ENCODE results near the gene RING1.

Gene RING1

GRCh38 chr6:33171880-33172687, 36.2 kb upstream of the RING1 start:
- DNase-seq (ENCODE audit: low read depth in 2 of 2), result no peak

- DNase-seq (ENCODE audit: low read depth in 2 of 2), result no peak
Observed at GRCh38 chr6:33172688-33173534, 35.4 kb upstream of the RING1 start.

- DNase-seq (ENCODE audit: low read depth in 2 of 2), result no peak
Observed at GRCh38 chr6:33173535-33174180, 34.6 kb upstream of the RING1 start.

GRCh38 chr6:33174784-33175183, 33.5 kb upstream of the RING1 start:
- DNase-seq (ENCODE audit: low read depth in 2 of 2), result no peak

GRCh38 chr6:33175436-33176069, 32.7 kb upstream of the RING1 start:
- no peak for DNase-seq (ENCODE audit: low read depth in 2 of 2)

- no peak for DNase-seq (ENCODE audit: low read depth in 2 of 2)
Observed at GRCh38 chr6:33176906-33177305, 31.4 kb upstream of the RING1 start.

GRCh38 chr6:33177552-33178446, 30.5 kb upstream of the RING1 start:
- no peak for DNase-seq (ENCODE audit: low read depth in 2 of 2)

- DNase-seq (ENCODE audit: low read depth in 2 of 2), result no peak
Observed at GRCh38 chr6:33178755-33179475, 29.4 kb upstream of the RING1 start.

- no peak for DNase-seq (ENCODE audit: low read depth in 2 of 2)
Observed at GRCh38 chr6:33181141-33181540, 27.2 kb upstream of the RING1 start.

GRCh38 chr6:33183071-33183683, 25.1 kb upstream of the RING1 start:
- no peak for DNase-seq (ENCODE audit: low read depth in 2 of 2)

- DNase-seq (ENCODE audit: low read depth in 2 of 2), result no peak
Observed at GRCh38 chr6:33185190-33185589, 23.1 kb upstream of the RING1 start.

GRCh38 chr6:33185654-33186187, 22.6 kb upstream of the RING1 start:
- DNase-seq (ENCODE audit: low read depth in 2 of 2), result no peak

- no peak for DNase-seq (ENCODE audit: low read depth in 2 of 2)
Observed at GRCh38 chr6:33187809-33188208, 20.5 kb upstream of the RING1 start.

- no peak for DNase-seq (ENCODE audit: low read depth in 2 of 2)
Observed at GRCh38 chr6:33189164-33189563, 19.1 kb upstream of the RING1 start.

GRCh38 chr6:33189625-33190448, 18.5 kb upstream of the RING1 start:
- no peak for DNase-seq (ENCODE audit: low read depth in 2 of 2)

- DNase-seq (ENCODE audit: low read depth in 2 of 2), result no peak
Observed at GRCh38 chr6:33190504-33191107, 17.7 kb upstream of the RING1 start.

- no peak for DNase-seq (ENCODE audit: low read depth in 2 of 2)
Observed at GRCh38 chr6:33191383-33192104, 16.8 kb upstream of the RING1 start.
